Vagina (tissue), 2 donors: ENCODE data around the gene HHIPL2. TPM values are rescaled to one million over a fixed set of nuclear protein-coding genes. Genes with fewer than 3 reads are reported as not detected.

Experiments used
- DNase-seq, 2 donors: peaks; one replicate each; pipeline ENCODE4 v3.0.0-alpha.2; 2017; ENCODE audit errors: extremely low spot score in 2 of 2
- H3K27ac ChIP-seq: fragments of 200-600 bp; sonication (generic); one replicate; pipeline ENCODE4 v1.5.1; 2019
- H3K27me3 ChIP-seq: fragments of 200-600 bp; sonication (generic); one replicate; pipeline ENCODE4 v1.5.1; 2019
- H3K36me3 ChIP-seq, 2 donors: fragments of 200-600 bp; sonication (generic); one replicate each; pipeline ENCODE4 v1.5.1; 2017 to 2019
- H3K4me1 ChIP-seq: fragments of 200-600 bp; sonication (generic); one replicate; pipeline ENCODE4 v1.5.1; 2019
- H3K4me3 ChIP-seq, 2 donors: fragments of 200-600 bp; sonication (generic); 1 replicate in 1 of 2; 2 replicates in 1 of 2; pipeline ENCODE4 v1.5.1; 2016 to 2019
- H3K9me3 ChIP-seq: fragments of 200-600 bp; sonication (generic); one replicate; pipeline ENCODE4 v1.5.1; 2019
- POLR2A ChIP-seq, 2 donors: fragments of 450-650 bp; IDR thresholded peaks; one replicate each; pipeline ENCODE4 v1.6.1; 2017; ENCODE audit warnings: antibody characterized with exemption in 2 of 2, mild to moderate bottlenecking in 2 of 2, moderate library complexity in 2 of 2
- POLR2AphosphoS5 ChIP-seq, 2 donors: sonication (generic); formaldehyde crosslinking; IDR thresholded peaks; one replicate each; pipeline ENCODE4 v1.9.0; 2017; ENCODE audit warnings: antibody characterized with exemption in 2 of 2, mild to moderate bottlenecking in 2 of 2, low read depth in 1 of 2; ENCODE audit not compliant: insufficient read depth in 1 of 2
- intact Hi-C: fragments of 100-400 bp; cut with DNase I; formaldehyde crosslinking; loops from one replicate; pipeline ENCODE4 v1.15.1; 2023
- total RNA-seq: library from RNA; depleted of rRNA; stranded (reverse); fragments of >200 nt; gene quantifications from one replicate; pipeline ENCODE4 v1.2.3, GENCODE V29; 2016
- TF ChIP-seq, protein P1 (sequence below), 3 experiments: fragments of 450-650 bp in 2 of 3; fragments of 200-600 bp in 1 of 3; sonication (generic) in 1 of 3; IDR thresholded peaks; one replicate each; pipeline ENCODE4 v1.5.1; 2017 to 2019; ENCODE audit warnings: antibody characterized with exemption in 3 of 3, mild to moderate bottlenecking in 2 of 3, moderate library complexity in 2 of 3

HHIPL2 gene
- total RNA-seq, 1 donor from 2014 or later: not detected

DNA sequence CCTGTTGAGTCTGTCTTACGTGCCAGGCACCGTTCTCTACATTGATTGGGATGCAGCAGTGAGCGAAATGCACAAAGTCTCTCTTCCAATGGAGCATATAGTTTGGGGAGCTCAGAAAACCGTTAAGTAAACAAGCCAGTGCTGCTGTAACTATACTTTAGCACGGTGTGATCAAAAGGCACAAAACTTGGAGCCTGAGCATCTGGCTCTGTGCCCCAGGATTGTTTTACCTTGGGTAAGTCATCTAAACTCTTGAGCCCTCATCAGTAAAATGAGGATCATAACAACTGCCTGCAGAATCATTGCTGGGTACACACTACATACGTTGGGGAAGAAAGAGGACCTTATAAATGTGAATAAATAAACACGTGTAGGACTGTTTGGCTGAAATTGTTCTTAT lies 1.8 kb downstream of the HHIPL2 start:
- no peak overlapping the region for H3K27ac ChIP-seq
- TF ChIP-seq POLR2A (IDR thresholded peaks at IDR 0.05) (no peak), POLR2AphosphoS5 (IDR thresholded peaks at IDR 0.05; ENCODE audit: insufficient read depth in 1 of 2, low read depth in 1 of 2) (no peak)
- TF ChIP-seq, protein P1, sequence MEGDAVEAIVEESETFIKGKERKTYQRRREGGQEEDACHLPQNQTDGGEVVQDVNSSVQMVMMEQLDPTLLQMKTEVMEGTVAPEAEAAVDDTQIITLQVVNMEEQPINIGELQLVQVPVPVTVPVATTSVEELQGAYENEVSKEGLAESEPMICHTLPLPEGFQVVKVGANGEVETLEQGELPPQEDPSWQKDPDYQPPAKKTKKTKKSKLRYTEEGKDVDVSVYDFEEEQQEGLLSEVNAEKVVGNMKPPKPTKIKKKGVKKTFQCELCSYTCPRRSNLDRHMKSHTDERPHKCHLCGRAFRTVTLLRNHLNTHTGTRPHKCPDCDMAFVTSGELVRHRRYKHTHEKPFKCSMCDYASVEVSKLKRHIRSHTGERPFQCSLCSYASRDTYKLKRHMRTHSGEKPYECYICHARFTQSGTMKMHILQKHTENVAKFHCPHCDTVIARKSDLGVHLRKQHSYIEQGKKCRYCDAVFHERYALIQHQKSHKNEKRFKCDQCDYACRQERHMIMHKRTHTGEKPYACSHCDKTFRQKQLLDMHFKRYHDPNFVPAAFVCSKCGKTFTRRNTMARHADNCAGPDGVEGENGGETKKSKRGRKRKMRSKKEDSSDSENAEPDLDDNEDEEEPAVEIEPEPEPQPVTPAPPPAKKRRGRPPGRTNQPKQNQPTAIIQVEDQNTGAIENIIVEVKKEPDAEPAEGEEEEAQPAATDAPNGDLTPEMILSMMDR (IDR thresholded peaks at IDR 0.05): no peak
- no peak overlapping the region for H3K4me3 ChIP-seq
- intact Hi-C loops: no loop called here
- no peaks in the 10 kb centered on the region for H3K27me3 ChIP-seq
- no peaks in the 10 kb centered on the region for H3K9me3 ChIP-seq
- no peaks in the 10 kb centered on the region for H3K36me3 ChIP-seq
- peaks cover 5% of the 10 kb centered on the region for H3K4me1 ChIP-seq
- no peak for DNase-seq

DNA sequence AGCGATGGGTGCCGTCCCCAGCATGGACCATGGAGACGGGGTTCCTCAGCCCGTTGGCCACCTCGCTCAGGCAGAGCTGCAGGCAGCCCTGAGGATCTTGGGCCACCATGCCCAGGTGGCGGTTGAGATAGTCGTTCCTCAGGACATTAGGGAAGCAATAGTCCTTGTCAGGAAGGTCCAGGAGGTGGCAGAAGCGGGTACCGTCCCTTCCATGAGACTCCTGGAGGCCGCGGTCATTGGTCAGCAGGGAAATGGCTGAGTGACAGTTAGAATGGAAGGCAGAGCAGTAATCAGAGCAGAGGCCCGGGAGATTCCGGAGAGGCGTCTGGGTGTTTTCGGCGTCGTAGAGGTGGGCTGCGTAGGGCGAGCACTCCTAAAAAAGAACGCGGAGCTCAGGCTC lies 4.1 kb downstream of the HHIPL2 start:
- H3K27me3 ChIP-seq: no peaks in the 10 kb centered on the region

DNA sequence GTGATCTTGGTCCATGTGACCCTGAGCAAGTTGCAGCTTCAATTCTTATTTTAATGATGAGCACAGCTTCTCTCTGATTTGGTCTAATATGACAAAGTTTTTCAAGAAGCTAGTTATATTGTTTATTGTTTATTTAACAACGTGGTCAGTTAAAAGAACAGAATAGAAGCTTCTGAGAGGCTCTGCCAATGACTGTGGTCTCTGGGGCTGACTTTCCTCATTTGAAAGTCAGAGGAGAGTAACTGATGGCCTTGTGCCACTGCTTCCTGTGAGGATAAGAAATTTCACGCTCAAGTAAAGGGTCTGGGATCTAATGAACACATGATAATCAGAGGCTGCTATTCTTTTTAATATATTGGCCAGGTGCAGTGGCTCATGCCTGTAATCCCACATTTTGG lies 7.3 kb downstream of the HHIPL2 start:
- Histone ChIP-seq H3K4me3 (no peak overlapping the region), H3K27ac (no peak overlapping the region), H3K4me1 (no peaks in the 10 kb centered on the region), H3K36me3 (no peaks in the 10 kb centered on the region), H3K27me3 (no peaks in the 10 kb centered on the region), H3K9me3 (no peaks in the 10 kb centered on the region)
- TF ChIP-seq POLR2AphosphoS5 (IDR thresholded peaks at IDR 0.05; ENCODE audit: insufficient read depth in 1 of 2, low read depth in 1 of 2): no peak
- TF ChIP-seq, protein P1 (IDR thresholded peaks at IDR 0.05): no peak
- no peak for TF ChIP-seq POLR2A (IDR thresholded peaks at IDR 0.05)
- DNase-seq: no peak
- intact Hi-C loops: no loop called here

More for the DNA sequence above, 4.1 kb downstream of the HHIPL2 start:
- DNase-seq: no peak
- intact Hi-C loops: no loop called here
- H3K4me3 ChIP-seq: no peak overlapping the region
- no peaks in the 10 kb centered on the region for H3K9me3 ChIP-seq
- H3K27ac ChIP-seq: no peak overlapping the region
- H3K36me3 ChIP-seq: no peaks in the 10 kb centered on the region
- TF ChIP-seq, protein P1 (IDR thresholded peaks at IDR 0.05): no peak
- TF ChIP-seq POLR2AphosphoS5 (IDR thresholded peaks at IDR 0.05; ENCODE audit: insufficient read depth in 1 of 2, low read depth in 1 of 2) (no peak), POLR2A (IDR thresholded peaks at IDR 0.05) (no peak)
- H3K4me1 ChIP-seq: peaks cover 5% of the 10 kb centered on the region

DNA sequence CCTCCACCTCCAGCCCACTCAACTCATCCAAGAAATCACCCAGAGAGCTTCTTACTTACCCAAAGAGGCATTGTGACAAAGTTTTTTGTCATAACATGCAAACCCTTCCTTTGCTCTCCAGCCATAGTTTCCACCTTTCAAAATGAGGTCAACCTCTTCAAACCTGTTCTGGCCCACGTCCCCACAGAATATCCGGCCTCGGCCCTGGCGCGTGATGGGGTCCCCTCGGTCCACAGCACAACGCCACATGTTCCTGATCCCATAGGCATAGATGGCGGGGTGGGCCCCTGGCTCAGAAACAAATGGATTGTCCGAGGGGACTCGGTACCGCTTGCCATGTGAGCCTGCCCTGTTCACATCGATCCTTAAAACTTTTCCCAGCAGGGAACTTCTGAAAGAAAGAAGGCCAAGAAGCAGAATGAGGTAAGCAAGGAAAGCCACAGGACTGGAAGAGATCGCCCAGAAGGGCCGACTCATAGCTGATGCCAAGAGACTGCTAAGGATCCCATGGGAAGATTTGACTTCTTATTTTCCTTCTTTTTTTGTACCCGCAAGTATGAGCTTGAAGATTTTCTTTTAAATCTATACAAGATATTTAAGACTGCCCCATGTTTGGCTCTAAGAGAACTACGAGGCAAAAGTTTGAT lies 7.8 kb downstream of the HHIPL2 start:
- H3K27ac ChIP-seq: no peak overlapping the region
- no peak for DNase-seq
- H3K36me3 ChIP-seq: no peaks in the 10 kb centered on the region
- TF ChIP-seq POLR2A (IDR thresholded peaks at IDR 0.05) (no peak), POLR2AphosphoS5 (IDR thresholded peaks at IDR 0.05; ENCODE audit: insufficient read depth in 1 of 2, low read depth in 1 of 2) (no peak)
- TF ChIP-seq, protein P1 (IDR thresholded peaks at IDR 0.05): no peak
- intact Hi-C loops: no loop called here
- H3K4me3 ChIP-seq: no peak overlapping the region
- no peaks in the 10 kb centered on the region for H3K4me1 ChIP-seq
- no peaks in the 10 kb centered on the region for H3K27me3 ChIP-seq
- H3K9me3 ChIP-seq: no peaks in the 10 kb centered on the region

DNA sequence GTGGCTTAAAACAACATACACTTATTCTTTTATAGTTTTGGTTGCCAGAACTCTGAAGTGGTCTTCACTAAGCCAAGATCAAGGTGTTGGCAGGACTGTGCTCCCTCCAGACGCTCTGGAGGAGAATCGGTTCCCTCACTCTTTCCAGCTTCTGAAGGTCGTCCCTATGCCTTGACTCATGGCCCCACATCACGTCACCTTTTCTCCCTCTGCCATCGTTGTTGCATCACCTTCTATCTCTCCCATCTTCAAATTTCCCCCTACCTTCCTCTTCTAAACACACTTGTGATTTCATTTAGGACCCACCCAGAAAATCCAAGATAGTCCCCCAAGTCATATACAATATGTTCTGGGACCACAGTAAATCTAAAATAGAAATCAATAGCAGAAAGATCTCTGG lies 12.4 kb downstream of the HHIPL2 start:
- H3K9me3 ChIP-seq: no peaks in the 10 kb centered on the region
- TF ChIP-seq, protein P1 (IDR thresholded peaks at IDR 0.05): no peak
- TF ChIP-seq POLR2AphosphoS5 (IDR thresholded peaks at IDR 0.05; ENCODE audit: insufficient read depth in 1 of 2, low read depth in 1 of 2) (no peak), POLR2A (IDR thresholded peaks at IDR 0.05) (no peak)
- H3K4me1 ChIP-seq: no peaks in the 10 kb centered on the region
- no peak overlapping the region for H3K27ac ChIP-seq
- intact Hi-C loops: no loop called here
- H3K4me3 ChIP-seq: no peak overlapping the region
- H3K36me3 ChIP-seq: no peaks in the 10 kb centered on the region
- no peak for DNase-seq
- H3K27me3 ChIP-seq: no peaks in the 10 kb centered on the region
